WTC11 (cell line): ENCODE measurements around the gene MEGF10.

Source experiments
- AFF4 ChIP-seq: sonication (generic); formaldehyde crosslinking; IDR thresholded peaks from 2 replicates; pipeline ENCODE4 v1.8.1; 2023; ENCODE audit warnings: mild to moderate bottlenecking, missing genetic modification reagents, borderline replicate concordance
- ATF1 ChIP-seq: sonication (generic); formaldehyde crosslinking; IDR thresholded peaks from 2 replicates; pipeline ENCODE4 v1.8.1; 2023; ENCODE audit warnings: mild to moderate bottlenecking, moderate library complexity, missing genetic modification reagents
- ELF4 ChIP-seq: sonication (generic); formaldehyde crosslinking; IDR thresholded peaks from 2 replicates; pipeline ENCODE4 v1.8.1; 2022; ENCODE audit warnings: low read depth, mild to moderate bottlenecking, moderate library complexity, missing genetic modification reagents
- IRF1 ChIP-seq: sonication (generic); formaldehyde crosslinking; IDR thresholded peaks from 2 replicates; pipeline ENCODE4 v1.8.0; 2023; ENCODE audit warnings: missing genetic modification reagents
- KAT7 ChIP-seq: sonication (generic); formaldehyde crosslinking; IDR thresholded peaks from 2 replicates; pipeline ENCODE4 v1.8.1; 2023; ENCODE audit warnings: missing genetic modification reagents, mild to moderate bottlenecking, borderline replicate concordance
- NR1H2 ChIP-seq: sonication (generic); formaldehyde crosslinking; IDR thresholded peaks from 2 replicates; pipeline ENCODE4 v1.9.0; 2021; ENCODE audit warnings: mild to moderate bottlenecking, moderate library complexity, missing genetic modification reagents
- SP1 ChIP-seq: sonication (generic); formaldehyde crosslinking; conservative IDR thresholded peaks from 2 replicates; pipeline ENCODE4 v1.8.1; 2022; ENCODE audit warnings: missing genetic modification reagents
- TCF7 ChIP-seq: sonication (generic); formaldehyde crosslinking; IDR thresholded peaks from 2 replicates; pipeline ENCODE4 v1.8.0; 2022; ENCODE audit warnings: mild to moderate bottlenecking, low read depth, missing genetic modification reagents, moderate library complexity
- TEAD4 ChIP-seq: sonication (generic); formaldehyde crosslinking; IDR thresholded peaks from 2 replicates; pipeline ENCODE4 v1.8.0; 2022; ENCODE audit warnings: mild to moderate bottlenecking, missing genetic modification reagents
- USF1 ChIP-seq: sonication (generic); formaldehyde crosslinking; IDR thresholded peaks from 2 replicates; pipeline ENCODE4 v1.8.0; 2022; ENCODE audit warnings: mild to moderate bottlenecking, missing genetic modification reagents
- USF2 ChIP-seq: sonication (generic); formaldehyde crosslinking; IDR thresholded peaks from 2 replicates; pipeline ENCODE4 v1.8.1; 2023; ENCODE audit warnings: mild to moderate bottlenecking, missing genetic modification reagents, moderate library complexity
- TF ChIP-seq, protein P1 (sequence below): fragments of 200-600 bp; IDR thresholded peaks from 2 replicates; pipeline ENCODE4 v1.8.0; 2022; ENCODE audit warnings: antibody characterized with exemption
- TF ChIP-seq, protein P2 (sequence below): fragments of 250-450 bp; sonication (Bioruptor Pico); IDR thresholded peaks from 2 replicates; pipeline ENCODE4 v1.8.0; 2021; ENCODE audit warnings: mild to moderate bottlenecking

DNA sequence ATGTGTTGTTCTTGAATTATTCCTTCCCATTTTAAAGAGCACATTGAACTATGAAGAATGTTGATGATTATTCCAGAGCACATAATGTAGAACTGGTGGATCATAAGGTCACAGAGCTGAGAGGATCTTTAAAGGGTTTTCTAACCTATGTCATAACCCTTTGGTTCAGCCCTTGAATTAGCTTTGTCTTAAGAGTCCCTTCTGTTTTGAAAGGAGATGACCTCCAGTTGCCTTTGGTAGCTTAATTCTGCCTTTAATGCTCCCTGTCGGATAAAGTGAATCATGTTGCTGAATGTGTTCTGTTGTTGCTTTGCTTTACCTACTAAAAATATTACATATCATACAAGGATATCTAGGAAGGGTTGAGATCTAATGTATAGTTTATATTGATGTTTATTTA lies 127.8 kb downstream of the MEGF10 start:
- TF ChIP-seq SP1 (CRISPR knock-in tag) (no peak), ATF1 (CRISPR knock-in tag) (no peak), NR1H2 (CRISPR knock-in tag) (no peak), IRF1 (CRISPR knock-in tag) (no peak), USF2 (CRISPR knock-in tag) (no peak), AFF4 (CRISPR knock-in tag) (no peak), TCF7 (CRISPR knock-in tag) (no peak), TEAD4 (CRISPR knock-in tag) (no peak), USF1 (CRISPR knock-in tag) (no peak), KAT7 (CRISPR knock-in tag) (no peak), ELF4 (no peak)
- TF ChIP-seq, protein P1, sequence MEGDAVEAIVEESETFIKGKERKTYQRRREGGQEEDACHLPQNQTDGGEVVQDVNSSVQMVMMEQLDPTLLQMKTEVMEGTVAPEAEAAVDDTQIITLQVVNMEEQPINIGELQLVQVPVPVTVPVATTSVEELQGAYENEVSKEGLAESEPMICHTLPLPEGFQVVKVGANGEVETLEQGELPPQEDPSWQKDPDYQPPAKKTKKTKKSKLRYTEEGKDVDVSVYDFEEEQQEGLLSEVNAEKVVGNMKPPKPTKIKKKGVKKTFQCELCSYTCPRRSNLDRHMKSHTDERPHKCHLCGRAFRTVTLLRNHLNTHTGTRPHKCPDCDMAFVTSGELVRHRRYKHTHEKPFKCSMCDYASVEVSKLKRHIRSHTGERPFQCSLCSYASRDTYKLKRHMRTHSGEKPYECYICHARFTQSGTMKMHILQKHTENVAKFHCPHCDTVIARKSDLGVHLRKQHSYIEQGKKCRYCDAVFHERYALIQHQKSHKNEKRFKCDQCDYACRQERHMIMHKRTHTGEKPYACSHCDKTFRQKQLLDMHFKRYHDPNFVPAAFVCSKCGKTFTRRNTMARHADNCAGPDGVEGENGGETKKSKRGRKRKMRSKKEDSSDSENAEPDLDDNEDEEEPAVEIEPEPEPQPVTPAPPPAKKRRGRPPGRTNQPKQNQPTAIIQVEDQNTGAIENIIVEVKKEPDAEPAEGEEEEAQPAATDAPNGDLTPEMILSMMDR = no peak
- TF ChIP-seq, protein P2, sequence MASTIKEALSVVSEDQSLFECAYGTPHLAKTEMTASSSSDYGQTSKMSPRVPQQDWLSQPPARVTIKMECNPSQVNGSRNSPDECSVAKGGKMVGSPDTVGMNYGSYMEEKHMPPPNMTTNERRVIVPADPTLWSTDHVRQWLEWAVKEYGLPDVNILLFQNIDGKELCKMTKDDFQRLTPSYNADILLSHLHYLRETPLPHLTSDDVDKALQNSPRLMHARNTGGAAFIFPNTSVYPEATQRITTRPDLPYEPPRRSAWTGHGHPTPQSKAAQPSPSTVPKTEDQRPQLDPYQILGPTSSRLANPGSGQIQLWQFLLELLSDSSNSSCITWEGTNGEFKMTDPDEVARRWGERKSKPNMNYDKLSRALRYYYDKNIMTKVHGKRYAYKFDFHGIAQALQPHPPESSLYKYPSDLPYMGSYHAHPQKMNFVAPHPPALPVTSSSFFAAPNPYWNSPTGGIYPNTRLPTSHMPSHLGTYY (CRISPR knock-in tag) = no peak
